K562 (cell line): Measurements from ENCODE around the gene CCDC13. TPM values are rescaled to one million over a fixed set of nuclear protein-coding genes. Genes with fewer than 3 reads are reported as not detected.

Source experiments
- ATAC-seq: fragments of 200-7000 bp; cut with Tn5 transposase; 3 replicates; pipeline ENCODE4 v1.9.1; 2020; ENCODE audit warnings: moderate library complexity
- BruUV-seq: library from RNA; stranded (reverse); fragments of 400-500 nt; replicated peaks from 2 replicates; lab custom pipeline; 2021; lab: Mats Ljungman, UMichigan
- CTCF ChIA-PET: fragments of 300-600 bp; formaldehyde crosslinking; extraction: SDS; loops from one replicate; lab custom pipeline; 2021; ENCODE audit warnings: low intra/inter-chr PET ratio; lab: Yijun Ruan, JAX
- POLR2A ChIA-PET: fragments of 300-600, 350-650 bp; sonication (Branson Sonifier 250); formaldehyde crosslinking; extraction: SDS; loops from one replicate; lab custom pipeline; 2021; ENCODE audit warnings: antibody characterized with exemption, inconsistent platforms; lab: Yijun Ruan, JAX
- DNase-seq, 4 experiments: peaks; one replicate each; pipeline versions ENCODE4 v3.0.0 to v3.0.0-alpha.2; 2011 to 2018; ENCODE audit warnings: low spot score in 3 of 4, mixed read lengths in 3 of 4; ENCODE audit errors: extremely low read depth in 1 of 4
- FAIRE-seq: peaks from 2 replicates; lab custom pipeline; 2011; peaks lifted over from hg19 to GRCh38; lab: Jason Lieb, UNC
- H2AFZ ChIP-seq: 2 replicates; pipeline ENCODE4 v1.6.0; 2011; ENCODE audit warnings: low read depth, low read length, control low read depth, inconsistent platforms
- H3K27ac ChIP-seq: fragments of 200-600 bp; 3 replicates; pipeline ENCODE4 v1.8.0; 2011; ENCODE audit warnings: low read depth, mild to moderate bottlenecking, control low read depth, inconsistent platforms, low read length, moderate library complexity, mixed read lengths; ENCODE audit errors: extremely low read depth
- H3K27me3 ChIP-seq, 2 experiments: fragments of 300-600 bp in 1 of 2; 2 replicates in 1 of 2; 3 replicates in 1 of 2; pipeline versions ENCODE4 v1.6.0 to v1.8.0; 2011; ENCODE audit warnings: inconsistent platforms in 2 of 2, low read length in 2 of 2, mild to moderate bottlenecking in 1 of 2, mixed read lengths in 1 of 2, moderate library complexity in 1 of 2; ENCODE audit not compliant: control insufficient read depth in 2 of 2, insufficient read depth in 2 of 2
- H3K36me3 ChIP-seq: fragments of 300-600 bp; 3 replicates; pipeline ENCODE4 v1.8.0; 2011; ENCODE audit warnings: mild to moderate bottlenecking, low read length, inconsistent platforms; ENCODE audit not compliant: control insufficient read depth, insufficient read depth
- H3K4me1 ChIP-seq, 2 experiments: fragments of 200-600 bp in 1 of 2; replicated peaks in 1 of 2; 2 replicates in 1 of 2; 3 replicates in 1 of 2; pipeline versions ENCODE4 v1.5.1 to v1.8.0; 2011; ENCODE audit warnings: inconsistent platforms in 2 of 2, low read length in 2 of 2, mild to moderate bottlenecking in 1 of 2, mixed read lengths in 1 of 2, moderate library complexity in 1 of 2; ENCODE audit not compliant: control insufficient read depth in 2 of 2, insufficient read depth in 2 of 2
- H3K4me2 ChIP-seq: 2 replicates; pipeline ENCODE4 v1.6.1; 2011; ENCODE audit warnings: low read length, control low read depth, inconsistent platforms, mixed read lengths; ENCODE audit not compliant: insufficient read depth
- H3K4me3 ChIP-seq: fragments of 200-600 bp; sonication (generic), shearing (Covaris generic); 2 replicates; pipeline ENCODE4 v1.5.1; 2016; ENCODE audit warnings: control low read depth, inconsistent platforms
- H3K79me2 ChIP-seq: fragments of 200-600 bp; 3 replicates; pipeline ENCODE4 v1.8.0; 2011; ENCODE audit warnings: low read length, inconsistent platforms; ENCODE audit not compliant: control insufficient read depth, insufficient read depth
- H3K9ac ChIP-seq, 2 experiments: 2 replicates each; pipeline versions ENCODE4 v1.6.0 to v1.6.1; 2011; ENCODE audit warnings: low read depth in 2 of 2, low read length in 2 of 2, control low read depth in 1 of 2, inconsistent platforms in 1 of 2, mild to moderate bottlenecking in 1 of 2, mixed read lengths in 1 of 2; ENCODE audit not compliant: insufficient read depth in 1 of 2
- H3K9me1 ChIP-seq: one replicate; pipeline ENCODE4 v1.6.0; 2011; ENCODE audit warnings: inconsistent platforms, mild to moderate bottlenecking, low read length, moderate library complexity; ENCODE audit not compliant: control insufficient read depth, insufficient read depth
- H3K9me3 ChIP-seq: replicated peaks from 2 replicates; pipeline ENCODE4 v1.5.1; 2011; ENCODE audit warnings: low read depth, low read length, inconsistent platforms; ENCODE audit not compliant: control insufficient read depth, insufficient read depth
- H4K20me1 ChIP-seq: replicated peaks from 2 replicates; pipeline ENCODE4 v1.6.1; 2011; ENCODE audit warnings: low read length, inconsistent platforms, mixed read lengths; ENCODE audit not compliant: control insufficient read depth, insufficient read depth
- ATF2 ChIP-seq: sonication (generic); formaldehyde crosslinking; IDR thresholded peaks from 2 replicates; pipeline ENCODE4 v1.8.1; 2022; ENCODE audit warnings: missing genetic modification reagents
- ETV1 ChIP-seq: fragments of 450-650 bp; conservative IDR thresholded peaks from 2 replicates; pipeline ENCODE4 v1.6.1; 2016; ENCODE audit warnings: missing genetic modification characterization, control low read depth, low read depth, missing compliant biosample characterization
- MCM3 ChIP-seq: fragments of 450-650 bp; IDR thresholded peaks from 2 replicates; pipeline ENCODE4 v1.6.1; 2016
- POLR2AphosphoS5 ChIP-seq: IDR thresholded peaks from 2 replicates; pipeline ENCODE4 v1.6.1; 2011; ENCODE audit warnings: mild to moderate bottlenecking, low read depth, low read length, moderate library complexity; ENCODE audit not compliant: control insufficient read depth, insufficient read depth
- PTTG1 ChIP-seq: fragments of 450-650 bp; IDR thresholded peaks from 2 replicates; pipeline ENCODE4 v1.6.1; 2016; ENCODE audit warnings: low read depth, mild to moderate bottlenecking, missing genetic modification characterization, missing compliant biosample characterization
- SMAD2 ChIP-seq: fragments of 150-350 bp; IDR thresholded peaks from 2 replicates; pipeline ENCODE4 v1.6.1; 2014; ENCODE audit warnings: low read depth, mild to moderate bottlenecking, low read length
- TRIM25 ChIP-seq: fragments of 450-650 bp; IDR thresholded peaks from 2 replicates; pipeline ENCODE4 v1.7.0; 2016; ENCODE audit warnings: borderline replicate concordance
- ZFX ChIP-seq: sonication (generic); formaldehyde crosslinking; IDR thresholded peaks from 2 replicates; pipeline ENCODE4 v1.8.0; 2022; ENCODE audit warnings: mild to moderate bottlenecking, missing genetic modification reagents, moderate library complexity
- ZNF766 ChIP-seq: fragments of 200-800 bp; sonication (Bioruptor generic); conservative IDR thresholded peaks from 2 replicates; pipeline ENCODE4 v1.6.1; 2016; ENCODE audit warnings: missing genetic modification characterization, missing compliant biosample characterization
- WGBS: fragments of 100-300 bp; shearing (Covaris generic); methylation state at CpG from one replicate; pipeline ENCODE4 v1.1.6; 2016; ENCODE audit warnings: low coverage, mixed read lengths; ENCODE audit not compliant: insufficient coverage; ENCODE audit errors: missing lambda C conversion rate; 5-methylcytosine and 5-hydroxymethylcytosine counted together
- in situ Hi-C: fragments of 300-500 bp; cut with MboI; formaldehyde crosslinking; loops from 4 replicates; pipeline ENCODE4 v1.15.0; 2018; ENCODE audit warnings: inconsistent platforms, mixed read lengths
- intact Hi-C: fragments of 100-400 bp; cut with micrococcal nuclease; formaldehyde crosslinking; loops from 2 replicates; pipeline ENCODE4 v1.14.2; 2022
- polyA plus RNA-seq, 8 experiments: library from polyadenylated mRNA; depleted of rRNA in 4 of 8; stranded (reverse) in 5 of 8; unstranded in 3 of 8; fragments of >200 nt; fragmentation: Nextera tagmentation in 2 of 8; fragmentation: Illumina TruSeq in 1 of 8; extraction: Ambion mirVana in 2 of 8; extraction: Trizol in 1 of 8; gene quantifications; 2 replicates each; pipeline versions ENCODE4 v1.2.1 to v1.2.3, GENCODE V29; 2011 to 2014; ENCODE audit warnings: inconsistent platforms in 1 of 8, missing spikeins in 1 of 8
- total RNA-seq, 7 experiments: library from RNA; depleted of rRNA in 6 of 7; stranded (reverse); fragments of >200 nt in 6 of 7; fragmentation: Illumina TruSeq in 2 of 7; extraction: Trizol in 2 of 7; gene quantifications; 2 replicates each; pipeline versions ENCODE4 v1.2.1 to v1.2.3, GENCODE V29; 2011 to 2021; ENCODE audit warnings: low replicate concordance in 1 of 7

The CCDC13 gene
- total and polyA plus RNA-seq, 9 of the 15 experiments (the other 6 are each of a cell fraction or from before 2014, with no cell fraction given): 0.20 to 0.70 (median 0.48) TPM; not detected in 2

- no peak for DNase-seq
- Histone ChIP-seq H3K79me2 (no peaks in the 10 kb centered on the region), H3K27ac (no peak overlapping the region), H3K4me3 (no peak overlapping the region), H2AFZ (no peak overlapping the region), H3K4me2 (no peak overlapping the region), H4K20me1 (no peaks in the 10 kb centered on the region), H3K4me1 (peaks cover 4 to 21% of the 10 kb centered on the region in 2 experiments; a peak in 4 of 5 replicates), H3K27me3 (no peaks in the 10 kb centered on the region), H3K9me3 (peaks cover 7% of the 10 kb centered on the region), H3K36me3 (no peaks in the 10 kb centered on the region), H3K9me1 (no peaks in the 10 kb centered on the region), H3K9ac (no peak overlapping the region)
- ATAC-seq: no peak
- CTCF ChIA-PET: no interaction called here
- peak; percentile 6 for FAIRE-seq
- BruUV-seq: no TSS peak
- WGBS: 75% methylated on average over 5 of the region's 5 CpGs
- in situ Hi-C loops (no loop called here), intact Hi-C loops (no loop called here)
- no peak for TF ChIP-seq POLR2AphosphoS5
- no peak for TF ChIP-seq ETV1 (tag)
- no peak for TF ChIP-seq ZFX
- no peak for TF ChIP-seq MCM3
- TF ChIP-seq SMAD2: no peak
- TF ChIP-seq TRIM25: no peak
- TF ChIP-seq PTTG1 (tag): no peak
- TF ChIP-seq ZNF766: no peak
- TF ChIP-seq ATF2 (CRISPR knock-in tag): no peak
- POLR2A ChIA-PET: interaction anchor here (3.1 kb wide), 1 partner anchor 10 kb away, joined by 19 read pairs; the partner anchor contains the start of gene HIGD1A
Observed at GRCh38 chr3:42814246-42814645, 41.2 kb upstream of the CCDC13 start.
